Ishikawa (cell line): Measurements from ENCODE around the gene SLC35F2.

ENCODE experiments used
- EP300 ChIP-seq: IDR thresholded peaks from 2 replicates; pipeline ENCODE4 v1.6.1; 2012; ENCODE audit warnings: borderline replicate concordance
- MAX ChIP-seq: IDR thresholded peaks from 2 replicates; pipeline ENCODE4 v1.6.1; 2012
- RAD21 ChIP-seq: IDR thresholded peaks from 2 replicates; pipeline ENCODE4 v1.6.1; 2012; ENCODE audit warnings: low read depth
- TAF1 ChIP-seq: IDR thresholded peaks from 2 replicates; pipeline ENCODE4 v1.6.1; 2012; ENCODE audit warnings: low read depth, mild to moderate bottlenecking
- YY1 ChIP-seq: IDR thresholded peaks from 2 replicates; pipeline ENCODE4 v1.6.1; 2012; ENCODE audit warnings: low read depth
- ZBTB7A ChIP-seq: IDR thresholded peaks from 2 replicates; pipeline ENCODE4 v1.6.1; 2012; ENCODE audit warnings: low read depth
- TF ChIP-seq, protein P1 (sequence below): IDR thresholded peaks from 2 replicates; pipeline ENCODE4 v1.6.1; 2012; ENCODE audit warnings: low read depth, mild to moderate bottlenecking

GRCh38 chr11:107819361-107820014 is 39.1 kb downstream of the SLC35F2 start:
- no peak for TF ChIP-seq TAF1
- no peak for TF ChIP-seq YY1
- TF ChIP-seq MAX = no peak
- no peak for TF ChIP-seq EP300
- TF ChIP-seq RAD21 = no peak
- TF ChIP-seq, protein P1, sequence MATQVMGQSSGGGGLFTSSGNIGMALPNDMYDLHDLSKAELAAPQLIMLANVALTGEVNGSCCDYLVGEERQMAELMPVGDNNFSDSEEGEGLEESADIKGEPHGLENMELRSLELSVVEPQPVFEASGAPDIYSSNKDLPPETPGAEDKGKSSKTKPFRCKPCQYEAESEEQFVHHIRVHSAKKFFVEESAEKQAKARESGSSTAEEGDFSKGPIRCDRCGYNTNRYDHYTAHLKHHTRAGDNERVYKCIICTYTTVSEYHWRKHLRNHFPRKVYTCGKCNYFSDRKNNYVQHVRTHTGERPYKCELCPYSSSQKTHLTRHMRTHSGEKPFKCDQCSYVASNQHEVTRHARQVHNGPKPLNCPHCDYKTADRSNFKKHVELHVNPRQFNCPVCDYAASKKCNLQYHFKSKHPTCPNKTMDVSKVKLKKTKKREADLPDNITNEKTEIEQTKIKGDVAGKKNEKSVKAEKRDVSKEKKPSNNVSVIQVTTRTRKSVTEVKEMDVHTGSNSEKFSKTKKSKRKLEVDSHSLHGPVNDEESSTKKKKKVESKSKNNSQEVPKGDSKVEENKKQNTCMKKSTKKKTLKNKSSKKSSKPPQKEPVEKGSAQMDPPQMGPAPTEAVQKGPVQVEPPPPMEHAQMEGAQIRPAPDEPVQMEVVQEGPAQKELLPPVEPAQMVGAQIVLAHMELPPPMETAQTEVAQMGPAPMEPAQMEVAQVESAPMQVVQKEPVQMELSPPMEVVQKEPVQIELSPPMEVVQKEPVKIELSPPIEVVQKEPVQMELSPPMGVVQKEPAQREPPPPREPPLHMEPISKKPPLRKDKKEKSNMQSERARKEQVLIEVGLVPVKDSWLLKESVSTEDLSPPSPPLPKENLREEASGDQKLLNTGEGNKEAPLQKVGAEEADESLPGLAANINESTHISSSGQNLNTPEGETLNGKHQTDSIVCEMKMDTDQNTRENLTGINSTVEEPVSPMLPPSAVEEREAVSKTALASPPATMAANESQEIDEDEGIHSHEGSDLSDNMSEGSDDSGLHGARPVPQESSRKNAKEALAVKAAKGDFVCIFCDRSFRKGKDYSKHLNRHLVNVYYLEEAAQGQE = no peak
- TF ChIP-seq ZBTB7A = no peak
